Measurements from ENCODE around the gene ENOPH1. TPM values are rescaled to one million over a fixed set of nuclear protein-coding genes. Genes with fewer than 3 reads are reported as not detected.

The ENOPH1 gene
- total RNA-seq: 26.0 and 26.1 TPM in 2 replicates

GRCh38 chr4:82430193-82430963, at the start of gene ENOPH1, which contains the start of gene HNRNPDL:
Gene ENOPH1 (plus strand): TSS chr4:82430590. CDS start chr4:82430830, 240 bp downstream.
Gene HNRNPDL (minus strand): TSS chr4:82430462. CDS start chr4:82429690, 772 bp downstream.

Other genes with a start within 250 kb of the ENOPH1 start
- gene HNRNPD, start 56.6 kb upstream of the ENOPH1 start, total RNA-seq: 22.4 and 25.9 TPM in 2 replicates
- gene HNRNPDL, start 128 bp upstream of the ENOPH1 start, total RNA-seq: 92.6 and 98.0 TPM in 2 replicates
- 0.54 and 6.5 TPM in 2 replicates for gene TMEM150C, start 131.4 kb downstream of the ENOPH1 start, total RNA-seq

All from cardiac atrium fibroblast (primary cell).